Right ventricle myocardium superior (tissue), 1 donor: ENCODE measurements around the gene ARFIP1. TPM values are rescaled to one million over a fixed set of nuclear protein-coding genes. Genes with fewer than 3 reads are reported as not detected.

Source experiments
- ATAC-seq: fragments of 200-7000 bp; cut with Tn5 transposase; one replicate; pipeline ENCODE4 v1.9.1; 2020; ENCODE audit warnings: mild to moderate bottlenecking; ENCODE audit not compliant: poor library complexity
- DNase-seq: peaks from one replicate; pipeline ENCODE4 v3.0.0-alpha.2; 2020
- intact Hi-C: fragments of 100-400 bp; cut with DNase I; formaldehyde crosslinking; loops from one replicate; pipeline ENCODE4 v1.11.2; 2022
- total RNA-seq: library from RNA; stranded (reverse); fragmentation: NEBNext Ultra II Directional; extraction: Animal tissue kit (Norgen Biotek cat#: 25700); gene quantifications from one replicate; pipeline ENCODE4 v1.2.1, GENCODE V29; 2021
- donor health status: DM: no; HTN: yes; CAD: no; lungs with severe emphysema.

Gene ARFIP1
- total RNA-seq, 1 donor from 2014 or later = 10.9 TPM

DNA sequence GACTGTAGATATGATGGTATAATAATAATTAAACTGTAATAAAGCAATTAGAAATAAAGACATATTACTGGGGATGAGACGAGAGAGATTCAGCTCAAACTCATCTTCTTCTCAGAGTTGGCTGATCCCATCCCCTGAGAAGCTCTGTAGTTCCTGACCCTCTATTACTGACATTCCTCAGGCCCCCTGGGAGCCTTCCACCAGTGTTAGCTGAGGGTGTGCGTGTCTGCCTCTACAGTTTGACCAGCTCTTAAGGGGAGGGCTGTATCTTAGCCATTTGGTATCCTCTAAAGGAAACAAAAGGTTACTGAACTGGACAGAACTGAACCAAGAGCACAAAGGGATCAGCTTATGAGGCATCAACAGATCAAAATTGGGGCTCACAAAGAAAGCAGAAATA, 167.6 kb downstream of the ARFIP1 start:
- intact Hi-C loops = no loop called here
- DNase-seq = no peak
- ATAC-seq = no peak

DNA sequence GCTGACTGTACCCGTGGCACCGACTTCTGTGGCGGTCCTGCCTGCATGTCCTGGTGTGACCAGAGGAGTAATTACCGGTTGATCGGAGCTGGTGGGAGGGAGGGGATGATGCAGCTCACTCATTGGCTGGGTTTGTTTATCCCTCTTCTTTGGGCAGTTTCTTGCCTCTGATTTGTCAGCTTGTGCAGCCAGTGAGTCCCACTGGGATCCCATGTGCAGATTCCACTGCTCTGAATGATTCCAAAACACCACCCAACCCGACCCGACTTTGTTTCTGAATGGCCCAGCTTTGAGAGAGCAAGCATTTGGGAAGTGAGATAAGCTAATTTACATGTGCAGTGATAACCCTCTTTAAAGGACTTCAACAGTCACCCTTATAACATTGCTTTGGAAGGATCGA, 170.2 kb downstream of the ARFIP1 start:
- ATAC-seq (no peak), DNase-seq (no peak)
- intact Hi-C loops = no loop called here

DNA sequence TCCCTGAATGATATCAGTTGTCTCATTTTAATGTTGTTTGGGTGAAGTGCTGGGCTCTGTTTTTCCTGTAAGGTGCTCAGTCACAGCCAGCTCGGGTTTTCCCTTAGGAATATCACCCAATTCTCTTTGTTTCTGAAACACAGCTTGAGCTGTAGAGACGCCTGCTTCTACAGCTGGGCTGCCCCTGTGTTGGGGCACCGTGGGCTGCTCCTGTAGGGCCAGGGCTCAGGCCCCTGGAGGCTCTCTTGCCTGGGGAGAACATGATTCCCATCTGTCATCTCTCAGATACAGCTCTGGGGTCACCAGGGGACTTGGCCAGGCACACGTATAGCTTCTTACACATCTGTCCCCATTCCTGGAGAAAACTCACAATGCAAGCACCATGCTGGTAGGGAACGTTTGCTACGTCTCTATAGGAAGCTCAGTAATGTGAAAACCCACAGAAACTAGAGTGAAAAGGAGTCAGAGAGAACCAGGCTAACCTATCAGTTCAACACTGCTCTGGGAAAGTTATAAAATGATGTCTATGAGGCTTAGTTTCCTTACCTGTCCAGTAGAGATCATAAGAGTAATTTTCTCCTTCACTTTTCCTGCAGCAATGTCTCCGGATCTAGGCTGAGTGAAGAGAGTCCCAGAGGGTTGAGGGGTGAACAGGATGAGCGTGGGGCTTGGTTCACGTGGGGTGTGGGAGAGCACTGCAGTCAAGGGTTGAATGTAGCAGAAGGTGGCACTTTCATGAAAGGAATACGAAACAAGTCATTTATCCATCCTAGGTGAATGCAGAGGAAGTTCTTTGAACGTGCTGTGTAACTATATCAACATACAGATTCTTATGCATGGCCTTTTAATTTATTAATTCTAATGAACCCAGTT, 170.9 kb downstream of the ARFIP1 start:
- DNase-seq = no peak
- ATAC-seq = no peak
- intact Hi-C loops = no loop called here

DNA sequence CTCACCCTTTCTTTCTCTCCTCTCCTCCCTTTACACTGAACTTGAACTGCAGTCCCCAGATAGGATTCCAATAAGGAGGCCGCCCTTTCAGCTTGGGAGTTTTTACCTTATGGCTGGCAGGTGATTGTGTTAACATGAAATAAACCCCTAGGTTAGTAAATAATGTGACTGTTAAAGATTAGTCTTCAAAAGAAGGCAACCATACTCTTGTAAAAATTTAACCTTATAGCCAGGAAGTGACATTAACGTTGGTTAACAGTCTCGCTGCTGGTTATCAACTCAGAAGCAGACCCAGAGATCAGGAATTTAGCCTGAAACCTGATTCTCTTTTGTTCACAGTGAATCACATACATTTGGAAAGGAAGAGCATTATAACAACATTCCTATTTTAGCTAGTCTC, 171.6 kb downstream of the ARFIP1 start:
- intact Hi-C loops = no loop called here
- ATAC-seq = no peak
- no peak for DNase-seq

DNA sequence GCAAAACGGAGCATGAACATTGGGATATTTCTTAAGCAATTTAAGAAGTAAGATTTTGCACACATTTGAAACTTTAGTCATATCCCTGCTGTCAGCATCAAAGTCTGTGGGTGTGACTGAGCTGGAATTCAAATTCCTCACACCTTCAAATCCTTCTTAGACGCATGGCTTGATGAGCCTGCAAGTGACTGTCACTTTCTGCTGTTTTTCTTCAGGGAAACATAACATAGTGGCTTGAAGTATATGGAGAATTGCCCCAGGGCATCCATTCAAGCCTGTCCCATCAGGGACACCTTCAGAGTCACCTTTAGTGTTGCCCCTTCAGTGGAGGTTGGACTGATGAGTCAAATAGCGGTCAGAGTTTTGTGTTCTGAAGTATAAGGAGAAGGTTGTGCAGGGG, 173.8 kb downstream of the ARFIP1 start:
- no peak for ATAC-seq
- intact Hi-C loops = no loop called here

DNA sequence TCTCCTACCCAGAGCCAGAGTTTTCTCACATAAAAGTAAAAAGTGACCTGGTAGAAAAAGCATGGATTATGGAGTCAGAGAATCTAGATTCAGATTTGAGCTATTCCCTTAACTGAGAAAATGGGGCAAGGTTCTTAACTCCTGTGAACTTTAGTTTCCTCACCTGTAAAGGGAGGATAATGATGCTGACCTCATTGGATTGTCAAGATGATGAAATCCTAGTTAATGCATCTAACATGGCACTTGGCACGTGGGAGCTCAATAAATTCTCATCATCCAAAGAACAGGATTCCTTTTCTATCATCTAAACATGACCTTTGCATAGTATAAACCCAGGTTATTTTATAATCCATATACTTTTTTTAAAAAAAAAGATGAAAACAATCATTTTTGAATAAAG, 175.0 kb downstream of the ARFIP1 start:
- DNase-seq (no peak), ATAC-seq (no peak)
- intact Hi-C loops = no loop called here

More for the DNA sequence above, 173.8 kb downstream of the ARFIP1 start:
- no peak for DNase-seq

DNA sequence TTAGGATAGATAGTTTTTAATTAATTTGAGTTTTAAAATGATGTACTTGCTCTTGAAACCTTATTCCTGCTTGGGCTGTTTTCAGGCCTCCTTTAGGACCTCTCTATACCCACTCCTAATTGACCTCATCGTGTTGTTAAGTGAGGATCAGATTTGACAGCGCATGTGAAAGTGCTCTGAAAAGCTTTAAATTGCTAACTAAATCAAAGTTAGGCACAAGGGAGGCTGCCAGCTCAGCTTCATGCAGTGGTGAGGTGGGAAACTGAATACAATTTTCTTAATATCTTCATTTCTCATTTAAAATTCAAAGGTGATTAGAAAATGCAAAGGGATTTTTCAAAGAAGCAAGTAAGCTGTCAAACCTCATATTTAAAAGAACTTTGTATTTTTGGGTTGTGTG, 176.4 kb downstream of the ARFIP1 start:
- intact Hi-C loops = no loop called here
- no peak for DNase-seq
- no peak for ATAC-seq

DNA sequence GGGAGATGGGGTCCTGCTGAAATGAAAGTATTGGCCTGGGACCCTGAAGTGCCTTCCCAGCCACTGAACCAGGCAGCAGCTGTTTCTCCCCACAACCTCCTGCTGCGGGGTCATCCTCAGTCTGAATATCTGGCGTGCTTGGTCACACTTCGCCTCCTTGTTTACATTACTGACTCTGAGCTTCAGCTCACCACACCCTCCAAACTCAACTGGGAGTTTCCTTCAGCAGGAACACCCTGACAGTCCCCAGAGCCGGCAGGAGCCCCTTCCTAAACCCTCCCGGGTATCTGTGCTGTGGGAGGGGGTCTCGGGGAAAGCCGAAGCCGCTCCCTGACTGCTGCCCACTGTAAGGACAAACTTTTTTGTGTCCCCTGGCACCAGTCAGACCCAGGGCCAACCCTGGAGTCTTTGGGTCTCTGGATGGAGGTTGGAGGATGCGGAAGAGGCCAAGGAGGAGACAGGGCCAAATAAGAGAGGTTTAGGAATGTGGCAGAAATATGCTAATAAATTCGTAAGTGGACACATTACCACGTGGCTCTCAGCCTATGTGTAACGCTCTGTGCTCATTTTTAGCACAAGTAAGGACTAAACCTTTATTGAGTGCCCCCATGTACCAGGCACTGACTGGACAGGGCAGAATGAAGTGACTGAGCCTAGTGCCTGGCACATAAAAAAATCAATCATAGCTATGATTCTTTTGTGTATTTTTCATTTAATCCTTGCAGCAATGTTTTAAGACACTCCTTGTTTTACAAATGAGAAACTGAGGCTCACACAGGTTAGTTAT, 177.1 kb downstream of the ARFIP1 start:
- no peak for DNase-seq
- intact Hi-C loops = no loop called here
- peak; percentile 34 for ATAC-seq

DNA sequence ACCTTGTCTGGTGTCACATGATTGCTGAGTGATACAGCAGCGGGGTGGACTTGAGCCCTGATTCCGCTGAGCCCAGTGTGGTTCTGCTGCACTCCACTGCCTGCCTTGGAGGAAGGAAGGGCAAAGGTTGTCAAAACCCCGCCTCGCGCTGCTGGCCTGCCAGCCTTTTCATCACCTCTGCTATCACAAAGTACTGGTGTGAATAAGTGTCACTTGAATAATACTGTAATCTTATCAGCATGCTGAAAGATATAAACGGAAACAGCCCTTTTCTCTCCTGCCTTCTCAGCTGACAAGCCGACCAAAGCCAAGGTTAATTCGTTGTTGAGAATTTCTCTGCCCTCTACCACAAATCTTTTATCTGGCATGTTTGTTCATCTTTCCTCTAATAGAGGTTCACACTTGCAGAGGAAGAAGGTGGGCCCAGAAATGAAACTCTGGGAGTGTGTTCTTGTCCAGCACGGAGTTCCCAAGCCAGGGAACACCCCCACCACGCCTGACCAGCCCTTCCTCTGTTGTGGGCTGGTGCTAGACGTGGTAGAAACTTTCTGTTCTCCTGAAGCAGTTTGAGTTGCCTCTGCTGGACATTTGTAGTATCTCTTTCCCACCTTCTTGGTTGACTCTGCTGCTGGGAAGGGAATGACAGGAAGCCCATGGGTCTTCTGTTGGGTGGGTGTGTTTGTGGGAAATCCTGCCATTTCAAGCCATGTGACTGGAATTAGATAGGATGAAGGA, 177.8 kb downstream of the ARFIP1 start:
- intact Hi-C loops = no loop called here
- ATAC-seq = peak; percentile 97
- peak; percentile 74 for DNase-seq

DNA sequence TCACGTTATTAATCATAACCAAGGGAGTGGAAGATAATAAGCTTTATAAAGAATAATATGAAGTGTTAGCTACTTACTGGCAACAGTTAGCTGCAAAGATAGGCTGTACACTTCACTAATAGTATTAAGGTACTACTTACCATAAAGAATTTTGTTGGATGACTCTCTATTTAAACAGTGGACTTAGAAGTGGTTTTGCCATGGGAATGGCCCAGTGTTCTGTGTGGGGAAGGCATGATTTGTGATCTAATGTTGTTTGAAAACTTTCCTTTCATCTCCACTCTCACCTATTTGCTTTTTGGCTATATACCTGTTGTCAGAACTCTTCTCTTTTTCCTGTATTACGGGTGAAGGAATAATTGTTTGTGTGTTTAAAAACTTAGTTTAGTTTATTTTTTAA, 179.3 kb downstream of the ARFIP1 start:
- ATAC-seq (no peak), DNase-seq (no peak)
- intact Hi-C loops = no loop called here

DNA sequence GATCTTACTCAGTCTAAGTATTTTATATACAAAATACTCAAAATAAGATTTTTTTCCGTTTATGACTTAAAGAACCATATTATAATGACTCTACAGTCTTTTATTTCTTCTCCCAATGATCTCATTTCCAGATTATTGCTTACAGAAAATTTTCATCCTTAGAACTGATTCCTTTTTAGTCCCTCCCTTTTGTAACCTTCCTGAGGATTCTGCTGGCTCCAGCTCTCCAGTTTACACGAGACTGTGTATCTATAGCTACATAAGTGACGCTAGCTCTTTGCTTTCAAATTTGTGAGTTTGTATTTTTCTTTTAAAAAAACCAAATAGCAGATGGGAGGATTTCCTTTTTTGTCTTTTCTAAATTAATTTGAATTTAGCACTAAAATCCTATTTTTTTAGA, 180.3 kb downstream of the ARFIP1 start:
- DNase-seq (no peak), ATAC-seq (no peak)

DNA sequence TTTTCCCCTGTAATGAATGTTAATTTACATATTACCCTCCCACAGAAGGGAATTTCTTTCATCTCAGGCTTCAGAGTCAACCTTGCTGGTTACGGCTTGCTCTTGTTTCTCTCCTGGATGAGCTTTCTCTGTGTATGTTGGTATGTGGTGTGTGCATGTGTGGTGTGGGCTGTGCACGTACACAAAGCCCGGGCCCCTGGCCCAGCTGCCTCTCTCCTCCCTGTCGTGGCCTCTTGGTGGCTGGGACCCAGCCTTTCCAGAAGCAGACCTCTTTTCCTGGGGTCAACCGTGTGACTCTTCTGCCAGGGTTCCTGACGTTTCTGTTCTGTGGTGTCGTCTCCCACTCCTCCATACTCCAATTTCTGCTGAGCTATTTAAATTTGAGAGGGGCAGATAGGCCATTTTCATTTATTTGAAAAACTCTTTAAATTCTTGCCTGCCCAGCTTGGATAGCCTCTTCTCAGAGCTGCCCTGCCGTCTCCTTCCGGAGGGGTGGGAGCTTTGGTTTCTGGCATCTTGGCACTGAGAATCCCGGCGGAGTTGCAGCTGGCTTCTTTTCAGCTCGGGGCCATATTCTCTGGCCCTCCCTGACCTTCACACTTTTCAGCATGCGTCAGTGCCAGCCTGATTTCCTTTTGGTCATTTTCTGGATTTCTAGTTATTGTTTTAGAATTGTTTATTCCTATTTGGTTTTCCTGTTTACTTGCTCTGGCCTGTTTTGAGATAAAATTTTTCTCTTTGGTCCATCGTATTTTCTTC, 181.4 kb downstream of the ARFIP1 start:
- no peak for ATAC-seq
- intact Hi-C loops = no loop called here
- DNase-seq = no peak

More for the DNA sequence above, 180.3 kb downstream of the ARFIP1 start:
- intact Hi-C loops = no loop called here

DNA sequence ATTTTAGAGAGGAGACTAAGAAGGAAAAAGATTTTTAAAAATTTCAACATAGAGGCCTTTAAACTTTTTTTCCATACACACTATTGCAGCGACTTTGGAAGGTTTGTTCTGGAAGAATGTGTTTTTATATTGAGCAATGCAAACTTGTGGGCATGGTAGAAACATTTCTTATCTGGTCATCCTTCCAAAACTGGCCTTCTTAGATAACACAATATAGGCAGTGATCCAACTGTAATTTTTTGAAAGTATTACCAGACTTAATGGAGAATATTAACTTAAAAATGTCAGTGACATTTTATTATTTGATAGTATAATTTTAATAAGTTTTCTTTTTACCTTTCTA, 182.0 kb downstream of the ARFIP1 start:
- intact Hi-C loops = no loop called here
- DNase-seq = no peak
- ATAC-seq = no peak

Other genes starting within 250 kb of the ARFIP1 start
- gene FBXW7, start 243.9 kb upstream of the ARFIP1 start, total RNA-seq = 49.6 TPM
- gene TMEM154, start 100.0 kb upstream of the ARFIP1 start, total RNA-seq = 1.9 TPM
- 0.13 TPM for gene TIGD4, start 224 bp upstream of the ARFIP1 start, total RNA-seq
- 0.19 TPM for gene FHDC1, start 156.4 kb downstream of the ARFIP1 start, total RNA-seq